ENCODE measurements around the gene SMAGP. TPM values are rescaled to one million over a fixed set of nuclear protein-coding genes. Genes with fewer than 3 reads are reported as not detected.

The SMAGP gene
- total RNA-seq, 1 experiment from 2014 or later: 12.4 TPM

DNA sequence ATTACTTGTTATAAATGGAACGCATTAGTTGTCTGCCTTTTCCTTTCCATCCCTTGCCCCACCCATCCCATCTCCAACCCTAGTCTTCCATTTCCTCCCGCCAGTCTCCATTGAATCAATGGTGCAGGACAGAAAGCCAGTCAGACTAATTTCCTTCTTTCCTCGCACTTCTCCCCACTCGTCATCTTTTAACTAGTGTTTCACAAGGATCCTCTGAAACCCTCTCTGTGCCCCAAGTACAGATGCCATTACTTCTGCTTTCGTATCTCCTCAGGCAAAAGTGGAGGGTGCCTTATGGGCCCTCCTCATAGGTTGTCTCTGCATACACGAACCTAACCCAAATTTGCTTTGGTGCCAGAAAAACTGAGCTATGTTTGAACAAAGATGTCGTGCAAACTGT lies 27.3 kb downstream of the SMAGP start:
- no peaks in the 10 kb centered on the region for H3K27me3 ChIP-seq (ENCODE audit: insufficient read depth, low read length)
- H3K4me2 ChIP-seq (ENCODE audit: insufficient read depth, insufficient read length, low read length): no peak overlapping the region
- H4K20me1 ChIP-seq (ENCODE audit: control insufficient read depth, insufficient read depth, insufficient read length): no peaks in the 10 kb centered on the region
- H2AFZ ChIP-seq (ENCODE audit: low read length): no peak overlapping the region
- H3K23me2 ChIP-seq (ENCODE audit: insufficient read length, low read depth, low read length, poor library complexity, severe bottlenecking): peaks cover 4% of the 10 kb centered on the region
- H3K23ac ChIP-seq (ENCODE audit: insufficient read length, low read depth, low read length): no peak overlapping the region
- Mint-ChIP-seq H3K36me3 (ENCODE audit: insufficient read depth in 1 of 3, low read depth in 3 of 3) (peaks cover 31 to 54% (median 37%) of the 10 kb centered on the region in 3 experiments), H3K27me3 (ENCODE audit: low read depth) (no peaks in the 10 kb centered on the region), H3K9me3 (no peaks in the 10 kb centered on the region), H3K4me3 (no peak overlapping the region), H3K27ac (0 out of 7 replicates have a peak overlapping the region, but pooled peaks of 1 of the 3 experiments have one; percentile 37), H3K4me1 (peaks cover 31 to 32% of the 10 kb centered on the region in 2 experiments)
- H2BK5ac ChIP-seq (ENCODE audit: insufficient read length, low read length): no peak overlapping the region
- no peak overlapping the region for H2BK15ac ChIP-seq (ENCODE audit: low read depth, low read length)
- no peak overlapping the region for H4K91ac ChIP-seq (ENCODE audit: insufficient read length, low read depth, low read length)
- H2BK20ac ChIP-seq (ENCODE audit: low read depth, low read length, poor library complexity, severe bottlenecking): no peak overlapping the region
- no peaks in the 10 kb centered on the region for H3K79me1 ChIP-seq (ENCODE audit: insufficient read depth, low read depth, low read length, poor library complexity, severe bottlenecking)
- H3K79me2 ChIP-seq (ENCODE audit: insufficient read depth, low read length): peaks cover 2% of the 10 kb centered on the region; the same call in 1 of the 2 replicates
- DNase-seq: no peak
- H2AK5ac ChIP-seq (ENCODE audit: insufficient read length, low read length): no peak overlapping the region
- H4K5ac ChIP-seq (ENCODE audit: insufficient read length, low read depth, low read length): no peak overlapping the region
- WGBS (ENCODE audit: extremely low coverage, insufficient read length, low lambda C conversion rate): no CpG with 5 or more reads among the region's 7 CpGs
- H3K9ac ChIP-seq (ENCODE audit: extremely low read depth, insufficient read length, low read length): no peak overlapping the region
- peaks cover 10% of the 10 kb centered on the region; the same call in 1 of the 2 replicates for H3K4me1 ChIP-seq (ENCODE audit: insufficient read depth, low read length)
- no peak overlapping the region for H2BK120ac ChIP-seq (ENCODE audit: low read depth, low read length, poor library complexity, severe bottlenecking)
- H4K8ac ChIP-seq (replicated peaks; ENCODE audit: insufficient read length, low read depth, low read length): no peak overlapping the region
- H3K14ac ChIP-seq (ENCODE audit: insufficient read depth, low read length): no peak overlapping the region
- TF ChIP-seq, protein P1, sequence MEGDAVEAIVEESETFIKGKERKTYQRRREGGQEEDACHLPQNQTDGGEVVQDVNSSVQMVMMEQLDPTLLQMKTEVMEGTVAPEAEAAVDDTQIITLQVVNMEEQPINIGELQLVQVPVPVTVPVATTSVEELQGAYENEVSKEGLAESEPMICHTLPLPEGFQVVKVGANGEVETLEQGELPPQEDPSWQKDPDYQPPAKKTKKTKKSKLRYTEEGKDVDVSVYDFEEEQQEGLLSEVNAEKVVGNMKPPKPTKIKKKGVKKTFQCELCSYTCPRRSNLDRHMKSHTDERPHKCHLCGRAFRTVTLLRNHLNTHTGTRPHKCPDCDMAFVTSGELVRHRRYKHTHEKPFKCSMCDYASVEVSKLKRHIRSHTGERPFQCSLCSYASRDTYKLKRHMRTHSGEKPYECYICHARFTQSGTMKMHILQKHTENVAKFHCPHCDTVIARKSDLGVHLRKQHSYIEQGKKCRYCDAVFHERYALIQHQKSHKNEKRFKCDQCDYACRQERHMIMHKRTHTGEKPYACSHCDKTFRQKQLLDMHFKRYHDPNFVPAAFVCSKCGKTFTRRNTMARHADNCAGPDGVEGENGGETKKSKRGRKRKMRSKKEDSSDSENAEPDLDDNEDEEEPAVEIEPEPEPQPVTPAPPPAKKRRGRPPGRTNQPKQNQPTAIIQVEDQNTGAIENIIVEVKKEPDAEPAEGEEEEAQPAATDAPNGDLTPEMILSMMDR (conservative IDR thresholded peaks at IDR 0.05): no peak
- H3K18ac ChIP-seq (ENCODE audit: insufficient read length, low read depth, low read length): no peak overlapping the region
- H2BK12ac ChIP-seq (ENCODE audit: insufficient read length, low read depth, low read length): no peak overlapping the region
- H3K56ac ChIP-seq (ENCODE audit: insufficient read length, low read depth, low read length): no peak overlapping the region
- no peaks in the 10 kb centered on the region for H3K9me3 ChIP-seq (ENCODE audit: control insufficient read depth, low read depth, low read length)
- no peak overlapping the region for H3K27ac ChIP-seq (ENCODE audit: insufficient read length, low read depth, low read length)
- H3K4ac ChIP-seq (ENCODE audit: low read depth, low read length): no peak overlapping the region
- H3T11ph ChIP-seq (ENCODE audit: low read length): no peak overlapping the region

Data from H9 (cell line).